GM18499 (cell line): ENCODE measurements around the gene LEMD2.
"Not testable (repeated sequence)": the region's sequence is repeated elsewhere in the genome, so short reads cannot be mapped to it uniquely, and the experiment has no call there.

Experiments
- ATAC-seq: cut with Tn5 transposase; IDR thresholded peaks from one replicate; pipeline ENCODE4 v1.9.1; 2021; ENCODE audit warnings: moderate number of reproducible peaks; ENCODE audit not compliant: insufficient read depth, unreplicated experiment

LEMD2 gene

GRCh38 chr6:33788694-33789549 is at the start of gene LEMD2:
Gene LEMD2, minus strand, starts transcription at chr6:33789130. Its CDS starts 14 bp downstream, at chr6:33789116.
- ATAC-seq: no peak

DNA sequence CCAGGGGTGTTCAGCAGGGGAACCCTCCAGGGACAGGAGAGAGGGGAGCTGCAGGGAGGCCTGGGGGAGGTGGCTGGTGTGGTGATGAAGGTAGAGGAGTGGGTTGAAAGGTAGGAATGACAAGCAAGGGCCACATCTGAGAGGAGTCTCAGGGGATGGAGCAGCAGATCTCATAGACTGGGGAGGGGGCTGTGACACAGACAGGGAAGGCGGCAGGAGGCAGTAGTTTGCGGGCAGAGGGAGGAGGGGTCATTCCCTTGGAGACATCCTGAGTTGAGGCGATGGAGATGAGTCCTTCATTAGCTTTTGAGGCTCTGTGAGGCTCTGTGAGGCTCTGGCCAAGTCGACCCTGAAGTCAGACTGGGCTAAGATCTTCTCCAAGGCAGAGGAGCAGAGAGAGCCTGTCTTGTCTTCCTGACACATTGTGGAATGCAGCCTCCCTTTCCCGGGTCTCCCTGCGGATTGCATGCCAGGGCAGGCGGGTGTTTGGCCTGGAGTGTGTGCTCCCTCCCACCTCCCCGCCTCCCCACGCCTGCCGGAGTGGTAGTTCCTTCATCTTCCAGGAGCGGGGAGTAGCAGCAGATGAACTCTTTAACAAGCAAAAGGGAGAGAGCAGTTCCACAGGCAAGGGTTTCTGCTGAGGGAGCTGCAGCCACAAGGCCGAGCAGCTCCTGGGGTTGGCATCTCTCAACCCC is 49.2 kb upstream of the LEMD2 start:
- ATAC-seq: no peak

DNA sequence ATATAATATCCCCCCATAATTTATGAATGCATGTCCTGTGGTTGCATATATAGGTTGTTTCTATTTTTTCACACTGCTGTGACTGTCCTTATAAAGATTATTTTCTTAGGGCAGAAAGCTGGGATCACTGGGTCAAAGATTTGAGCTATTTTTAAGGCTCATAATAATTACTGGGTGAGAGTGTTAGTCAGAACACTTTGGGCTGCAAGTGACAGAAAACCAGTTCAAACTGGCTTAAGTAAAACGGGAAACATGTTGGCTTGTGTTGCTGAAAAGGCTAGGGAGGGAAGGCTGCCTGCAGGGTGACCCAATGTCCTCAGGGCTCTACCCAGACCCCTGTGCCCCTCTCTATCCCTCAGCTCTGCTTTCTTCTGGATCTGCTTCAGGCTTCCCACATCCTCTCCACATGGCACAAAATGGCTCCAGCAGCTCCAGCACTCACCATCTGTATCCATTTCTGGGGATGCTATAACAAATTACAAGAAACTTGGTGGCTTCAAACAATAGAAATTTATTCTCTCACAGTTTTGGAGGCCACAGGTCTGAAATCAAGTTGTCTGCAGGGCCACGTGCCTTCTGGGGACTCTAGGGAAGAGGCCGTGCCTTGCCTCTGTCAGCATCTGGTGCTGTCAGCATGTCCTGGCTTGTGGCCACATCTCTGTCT is 48.0 kb upstream of the LEMD2 start:
- no peak for ATAC-seq

GRCh38 chr6:33834401-33835392 is 45.8 kb upstream of the LEMD2 start:
- ATAC-seq: no peak

GRCh38 chr6:33833599-33833998 is 44.7 kb upstream of the LEMD2 start:
- ATAC-seq: no peak

DNA sequence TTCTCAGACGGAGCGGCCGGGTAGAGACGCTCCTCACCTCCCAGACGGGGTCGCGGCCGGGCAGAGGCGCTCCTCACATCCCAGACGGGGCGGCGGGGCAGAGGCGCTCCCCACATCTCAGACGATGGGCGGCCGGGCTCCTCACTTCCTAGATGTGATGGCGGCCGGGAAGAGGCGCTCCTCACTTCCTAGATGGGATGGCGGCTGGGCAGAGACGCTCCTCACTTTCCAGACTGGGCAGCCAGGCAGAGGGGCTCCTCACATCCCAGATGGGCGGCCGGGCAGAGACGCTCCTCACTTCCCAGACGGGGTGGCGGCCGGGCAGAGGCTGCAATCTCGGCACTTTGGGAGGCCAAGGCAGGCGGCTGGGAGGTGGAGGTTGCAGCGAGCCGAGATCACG is 43.9 kb upstream of the LEMD2 start:
- ATAC-seq: not testable (repeated sequence)

DNA sequence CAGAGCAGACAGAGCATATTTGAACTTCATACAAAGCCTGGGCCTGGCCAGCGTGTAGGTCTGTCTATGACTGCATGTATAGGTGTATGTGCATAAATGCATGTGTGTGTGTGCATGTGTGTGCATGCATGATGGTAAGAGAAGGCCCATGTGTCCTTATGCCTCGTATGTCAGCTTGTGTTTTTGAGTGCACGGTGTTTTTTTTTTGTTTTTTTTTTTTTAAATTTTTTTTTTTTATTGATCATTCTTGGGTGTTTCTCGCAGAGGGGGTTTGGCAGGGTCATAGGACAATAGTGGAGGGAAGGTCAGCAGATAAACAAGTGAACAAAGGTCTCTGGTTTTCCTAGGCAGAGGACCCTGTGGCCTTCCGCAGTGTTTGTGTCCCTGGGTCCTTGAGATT is 42.8 kb upstream of the LEMD2 start:
- ATAC-seq: not testable (repeated sequence)

DNA sequence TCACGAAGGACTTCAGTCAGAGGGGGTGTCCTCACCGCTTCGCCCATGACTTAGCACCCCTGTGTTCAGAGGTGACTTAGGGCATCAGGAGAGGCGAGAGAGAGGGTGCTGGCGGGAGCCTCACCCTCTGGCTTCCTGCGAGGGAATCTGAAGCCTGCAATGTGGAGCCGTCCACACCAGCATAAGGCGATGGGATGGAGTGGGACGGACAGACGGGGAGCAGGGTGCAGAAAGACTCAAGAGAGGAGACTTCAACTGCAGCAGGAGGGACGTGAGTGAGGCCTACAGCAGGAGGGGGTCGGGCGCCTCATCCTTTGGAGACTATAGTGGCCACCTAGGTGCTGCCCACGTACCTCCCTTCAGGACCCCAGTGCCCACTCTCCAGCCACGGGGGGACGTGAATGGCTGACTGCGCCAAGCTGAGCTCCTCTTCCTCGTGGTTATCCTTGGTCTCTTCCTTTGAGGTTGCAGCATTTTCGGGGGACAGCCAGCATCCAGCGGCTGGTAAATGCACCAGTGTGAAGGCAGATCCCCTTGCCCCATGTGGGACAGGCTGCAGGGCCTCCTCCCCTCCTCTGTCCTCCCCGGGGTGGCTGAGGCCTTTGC is 41.8 kb upstream of the LEMD2 start:
- no peak for ATAC-seq

DNA sequence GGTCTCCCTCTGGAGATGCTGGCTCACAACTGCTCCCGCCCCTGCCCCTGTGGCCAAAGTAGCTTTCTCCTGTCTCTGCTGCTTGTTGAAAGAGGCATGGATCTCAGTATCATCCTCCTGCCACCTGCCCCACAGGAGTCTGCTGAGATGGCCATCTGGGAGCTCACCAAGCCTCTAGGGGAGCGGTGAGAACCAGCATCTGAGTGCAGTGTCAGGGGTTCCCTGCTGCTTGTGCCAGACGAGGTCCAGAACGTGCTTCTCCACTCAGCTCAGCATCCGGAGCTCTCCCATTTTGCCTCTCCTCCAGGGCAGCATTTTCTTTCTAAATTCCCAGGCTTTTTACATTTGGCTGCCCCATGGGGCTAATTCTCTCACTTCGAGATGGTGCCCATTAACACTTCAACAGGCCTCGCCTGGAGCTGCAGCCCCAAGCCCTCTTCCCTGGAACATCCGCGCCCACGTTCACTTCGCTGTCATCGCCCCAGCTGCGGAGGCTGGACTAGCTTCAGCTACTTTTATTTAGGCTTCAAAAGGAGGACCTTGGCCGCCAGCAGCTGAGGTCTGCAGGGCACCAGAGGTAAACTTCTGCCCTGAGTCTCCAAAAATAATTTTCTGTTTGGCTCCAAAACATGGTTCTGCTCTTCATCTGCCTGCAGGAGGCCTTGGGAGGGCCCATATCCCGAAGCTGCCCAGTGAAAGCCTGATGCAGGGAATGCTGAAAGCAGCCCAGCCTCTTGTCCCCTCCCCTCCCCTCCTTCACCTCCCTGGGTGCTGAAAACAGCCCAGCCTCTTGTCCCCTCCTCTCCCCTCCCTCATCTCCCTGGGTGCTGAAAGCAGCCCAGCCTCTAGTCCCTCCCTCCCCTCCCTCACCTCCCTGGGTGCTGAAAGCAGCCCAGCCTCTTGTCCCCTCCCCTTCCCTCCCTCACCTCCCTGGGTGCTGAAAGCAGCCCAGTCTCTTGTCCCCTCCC is 40.1 kb upstream of the LEMD2 start:
- ATAC-seq: no peak

GRCh38 chr6:33828452-33828763 is 39.5 kb upstream of the LEMD2 start:
- ATAC-seq: no peak

GRCh38 chr6:33827546-33828451 is 38.9 kb upstream of the LEMD2 start:
- ATAC-seq: no peak

GRCh38 chr6:33826537-33826936 is 37.6 kb upstream of the LEMD2 start:
- ATAC-seq: no peak

DNA sequence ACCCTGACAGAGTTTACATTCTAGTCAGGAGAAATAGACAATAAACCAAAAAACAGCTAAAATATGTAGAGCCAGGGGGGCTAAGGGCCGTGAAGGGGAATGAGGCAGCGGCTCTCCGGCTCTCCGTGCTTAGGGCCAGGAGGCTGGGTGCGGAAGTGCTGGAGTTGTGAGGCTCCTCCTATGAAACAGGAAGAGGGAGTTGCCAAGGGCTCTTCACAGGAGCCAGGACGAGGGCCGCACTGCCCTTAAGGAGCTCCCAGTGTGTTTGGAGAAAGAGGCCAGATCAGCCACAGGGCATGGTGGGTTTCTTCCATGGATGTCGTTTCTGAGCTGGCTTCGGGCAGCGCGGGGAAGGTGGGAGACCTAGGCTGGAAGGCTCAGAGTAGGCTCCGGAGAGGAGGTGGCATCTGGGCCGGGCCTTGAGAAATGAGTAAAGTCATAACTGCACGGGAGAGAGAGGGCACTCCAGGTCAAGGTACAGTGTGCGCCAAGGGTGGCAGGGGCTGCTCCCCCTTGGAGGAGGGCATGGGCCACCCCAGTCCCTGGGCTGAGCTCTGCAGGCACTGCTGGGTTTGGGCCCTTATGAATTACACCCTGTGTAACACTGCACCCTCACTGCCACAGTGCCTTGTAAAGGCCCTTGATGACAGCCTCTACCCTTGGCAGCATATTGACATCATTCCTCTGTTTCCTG is 35.7 kb upstream of the LEMD2 start:
- no peak for ATAC-seq

GRCh38 chr6:33823806-33824205 is 34.9 kb upstream of the LEMD2 start:
- no peak for ATAC-seq

DNA sequence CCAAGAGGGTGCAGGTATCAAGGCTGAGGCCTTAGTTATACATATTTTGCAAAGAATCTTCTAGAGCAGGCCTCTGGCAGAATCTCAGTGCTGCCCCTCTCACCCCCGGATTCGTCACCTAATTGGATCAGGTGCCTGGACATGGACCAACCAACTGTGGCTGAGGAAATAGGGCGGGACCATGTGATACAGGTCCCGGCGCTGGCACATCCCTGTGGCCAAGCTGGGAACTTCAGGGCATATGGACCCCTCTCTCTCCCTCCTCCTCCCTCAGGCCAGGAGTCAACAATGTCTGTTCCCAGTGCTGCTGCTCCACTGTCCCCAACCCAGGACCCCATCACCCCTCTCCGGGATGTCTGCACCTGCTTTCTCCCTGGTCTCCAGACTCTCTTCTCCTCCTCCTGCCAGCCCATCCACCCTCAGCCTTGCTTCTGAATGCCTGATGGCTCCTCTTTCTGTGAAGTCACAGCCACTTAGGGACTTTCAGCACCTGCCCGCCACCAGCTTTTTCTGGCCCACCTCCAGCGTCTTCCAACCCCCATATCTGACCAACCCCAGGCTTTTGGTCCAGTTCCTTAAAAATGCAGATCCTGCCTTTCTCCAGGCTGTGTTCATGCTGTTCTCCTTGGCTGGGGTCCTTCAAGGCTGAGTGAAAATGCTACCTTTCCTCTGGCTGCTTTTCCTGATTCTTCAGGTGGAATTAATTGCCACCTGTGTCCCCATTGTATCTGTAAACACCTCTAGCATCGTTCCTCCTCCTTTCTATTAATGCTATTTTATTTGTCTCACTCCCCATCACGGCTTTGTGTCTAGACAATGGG is 33.9 kb upstream of the LEMD2 start:
- ATAC-seq: no peak
